Measurements from ENCODE around the gene CCR5AS.
"Not testable (repeated sequence)": the region's sequence is repeated elsewhere in the genome, so short reads cannot be mapped to it uniquely, and the experiment has no call there.

The CCR5AS gene

DNA sequence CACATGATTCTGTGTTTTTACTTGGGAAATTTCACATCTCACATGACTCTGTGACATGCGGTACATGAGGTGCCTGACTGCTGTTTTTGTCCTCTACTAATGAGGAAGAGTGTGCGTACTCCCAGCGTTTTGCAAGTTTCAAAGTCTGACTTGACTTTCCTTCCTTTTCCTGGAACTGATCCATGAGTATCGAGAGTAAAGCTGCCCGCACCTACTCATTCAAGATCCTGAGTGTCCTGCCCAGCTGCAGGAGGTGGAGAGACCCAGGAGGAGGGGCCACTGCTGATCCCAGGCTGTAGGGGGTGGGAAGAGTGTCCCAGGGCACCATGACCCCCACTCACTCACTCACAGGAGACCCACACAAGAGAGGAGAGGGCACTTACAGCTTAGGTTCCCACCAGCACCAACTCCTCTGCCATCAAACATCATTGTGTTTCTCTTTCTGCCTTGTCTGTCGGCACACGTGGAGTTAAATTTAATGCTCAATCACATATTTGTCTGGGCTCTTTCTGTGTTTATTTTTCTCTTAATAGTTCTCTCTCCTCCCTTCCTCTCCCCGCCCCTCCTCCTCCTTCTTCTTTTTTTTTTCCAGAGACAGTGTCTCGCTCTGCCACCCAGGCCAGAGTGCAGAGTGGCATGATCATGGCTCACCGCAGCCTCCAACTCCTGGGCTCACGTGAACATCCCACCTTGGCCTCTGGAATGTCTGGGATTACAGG is 1.4 kb downstream of the CCR5AS start:
- peak; percentile 33 for DNase-seq (ENCODE audit: low spot score)
- no peak for FAIRE-seq

DNA sequence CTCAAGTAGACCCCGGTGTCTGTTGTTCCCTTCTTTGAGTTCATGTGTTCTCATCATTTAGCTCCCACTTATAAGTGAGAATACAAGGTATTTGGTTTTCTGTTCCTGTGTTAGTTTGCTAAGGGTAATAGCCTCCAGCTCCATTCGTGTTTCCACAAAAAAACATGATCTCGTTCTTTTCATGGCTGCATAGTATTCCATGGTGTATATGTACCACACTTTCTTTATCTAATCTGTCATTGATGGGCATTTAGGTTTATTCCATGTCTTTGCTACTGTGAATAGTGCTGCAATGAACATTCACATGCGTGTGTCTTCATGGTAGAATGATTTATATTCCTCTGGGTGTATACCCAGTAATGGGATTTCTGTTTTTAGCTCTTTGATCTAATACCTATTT is 4.0 kb downstream of the CCR5AS start:
- not testable (repeated sequence) for FAIRE-seq; DNase-seq (ENCODE audit: low spot score)

GRCh38 chr3:46401579-46401978 is 5.3 kb downstream of the CCR5AS start:
- DNase-seq (ENCODE audit: low spot score) (no peak), FAIRE-seq (no peak)

DNA sequence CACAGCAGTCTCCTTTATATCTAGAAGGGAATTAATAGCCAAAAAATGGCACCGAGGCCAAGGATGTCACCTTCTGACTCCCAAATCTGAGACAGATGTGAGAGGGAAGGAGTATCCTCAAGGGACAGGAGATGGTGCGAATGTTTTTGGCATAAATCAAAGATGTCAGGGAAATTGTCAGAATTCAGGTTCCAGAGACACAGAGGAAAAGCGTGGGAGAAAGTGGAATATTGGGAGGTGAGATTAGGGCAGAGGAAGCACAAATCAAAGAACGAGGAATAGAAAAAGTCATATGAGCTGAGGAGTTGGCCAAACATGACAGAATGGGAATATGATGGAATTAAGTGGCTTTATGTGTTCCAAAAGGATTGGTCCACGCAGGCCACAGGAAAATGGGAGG is 6.0 kb downstream of the CCR5AS start:
- no peak for DNase-seq (ENCODE audit: low spot score)

DNA sequence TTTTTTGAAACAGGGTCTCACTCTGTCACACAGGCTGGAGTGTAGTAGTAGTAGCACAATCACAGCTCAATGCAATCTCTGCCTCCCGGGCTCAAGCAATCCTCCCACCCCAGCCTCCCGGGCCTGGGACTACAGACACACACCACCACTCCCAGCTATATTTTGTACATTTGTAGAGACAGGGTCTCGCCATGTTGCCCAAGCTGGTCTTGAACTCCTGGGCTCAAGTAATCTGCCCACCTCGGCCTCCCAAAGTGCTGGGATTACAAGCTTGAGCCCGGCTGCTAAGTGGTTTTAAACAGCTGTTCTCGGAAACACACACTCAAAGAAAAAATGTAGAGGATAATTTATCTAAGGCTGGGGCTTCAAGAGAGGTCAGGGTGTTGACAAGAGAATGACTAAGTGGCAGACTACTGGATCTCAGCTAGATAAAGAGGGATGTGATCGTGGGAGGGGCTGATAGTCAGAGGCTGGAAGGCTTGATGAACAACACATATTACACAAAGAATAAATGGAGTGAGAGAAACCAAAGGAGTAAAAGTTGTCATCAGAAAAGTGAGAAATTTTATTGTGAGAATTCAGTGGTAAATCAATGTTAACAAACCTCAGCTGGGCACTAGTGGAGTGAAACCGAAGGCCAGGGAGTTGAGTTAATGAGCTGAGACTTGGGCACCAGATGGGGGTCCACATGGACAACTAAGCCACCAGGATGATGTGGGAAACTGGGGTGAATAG is 6.7 kb downstream of the CCR5AS start:
- FAIRE-seq: no peak
- DNase-seq (ENCODE audit: low spot score): no peak

More for the DNA sequence above, 6.0 kb downstream of the CCR5AS start:
- no peak for FAIRE-seq

GRCh38 chr3:46399557-46399956 is 7.3 kb downstream of the CCR5AS start:
- DNase-seq (ENCODE audit: low spot score) (no peak), FAIRE-seq (no peak)

DNA sequence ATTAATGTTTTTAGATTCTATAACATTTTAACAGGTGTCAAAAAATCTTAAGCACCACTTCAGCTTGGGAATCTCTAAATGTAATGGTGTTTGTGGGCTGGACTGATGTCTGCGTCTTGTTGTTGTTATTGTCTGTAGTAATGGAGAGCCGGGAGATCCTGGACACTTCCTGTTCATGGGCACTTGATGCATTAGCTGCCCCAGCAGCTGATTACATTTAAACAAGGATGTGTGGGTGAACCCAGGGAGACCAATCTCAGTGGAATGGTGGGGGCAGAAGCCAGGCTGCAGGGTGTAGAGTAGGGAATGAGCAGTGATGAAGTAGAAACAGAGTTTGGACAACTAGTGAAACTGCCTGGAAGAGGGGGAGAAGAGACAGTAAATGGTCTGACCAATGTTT is 7.8 kb downstream of the CCR5AS start:
- DNase-seq (ENCODE audit: low spot score) (no peak), FAIRE-seq (no peak)

DNA sequence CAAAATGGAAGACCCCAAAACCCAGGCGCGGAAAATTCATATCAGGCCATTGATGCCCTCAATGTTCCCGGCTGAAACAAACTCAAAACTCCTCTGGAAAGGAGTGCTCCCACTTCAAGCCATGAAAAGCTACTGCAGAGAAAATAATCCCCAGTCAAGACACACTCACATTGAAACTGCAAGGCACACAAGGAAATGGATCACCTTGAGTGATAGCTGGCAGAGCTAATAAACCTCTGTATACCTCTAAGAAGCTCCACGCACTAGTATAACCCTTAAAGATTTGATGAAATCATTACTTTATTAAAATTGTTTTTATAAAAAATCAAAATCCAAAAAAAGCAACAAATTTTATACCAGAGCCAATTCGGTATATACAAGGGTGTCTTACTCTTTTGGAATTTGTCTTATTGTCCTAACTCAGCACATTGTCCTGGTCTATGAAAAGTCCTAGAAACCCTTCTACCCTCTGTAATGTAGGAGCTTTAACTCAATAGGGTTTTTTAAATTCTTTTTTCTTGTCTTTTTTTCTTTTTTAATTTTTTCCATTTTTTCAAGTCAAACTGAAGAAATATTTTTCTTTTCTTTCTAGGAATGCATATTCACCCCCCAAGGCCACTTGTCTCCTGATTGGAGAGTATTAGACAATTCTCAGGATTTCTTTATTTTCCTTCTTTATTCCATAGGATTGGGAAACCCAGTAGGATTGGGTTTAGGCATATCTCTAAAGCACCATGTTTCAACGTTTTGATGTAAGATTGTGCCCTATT is 8.5 kb downstream of the CCR5AS start:
- DNase-seq (ENCODE audit: low spot score) (no peak), FAIRE-seq (no peak)

GRCh38 chr3:46397111-46397510 is 9.8 kb downstream of the CCR5AS start:
- DNase-seq (ENCODE audit: low spot score) (no peak), FAIRE-seq (no peak)

GRCh38 chr3:46395766-46396530 is 10.9 kb downstream of the CCR5AS start:
- DNase-seq (ENCODE audit: low spot score) (no peak), FAIRE-seq (no peak)

DNA sequence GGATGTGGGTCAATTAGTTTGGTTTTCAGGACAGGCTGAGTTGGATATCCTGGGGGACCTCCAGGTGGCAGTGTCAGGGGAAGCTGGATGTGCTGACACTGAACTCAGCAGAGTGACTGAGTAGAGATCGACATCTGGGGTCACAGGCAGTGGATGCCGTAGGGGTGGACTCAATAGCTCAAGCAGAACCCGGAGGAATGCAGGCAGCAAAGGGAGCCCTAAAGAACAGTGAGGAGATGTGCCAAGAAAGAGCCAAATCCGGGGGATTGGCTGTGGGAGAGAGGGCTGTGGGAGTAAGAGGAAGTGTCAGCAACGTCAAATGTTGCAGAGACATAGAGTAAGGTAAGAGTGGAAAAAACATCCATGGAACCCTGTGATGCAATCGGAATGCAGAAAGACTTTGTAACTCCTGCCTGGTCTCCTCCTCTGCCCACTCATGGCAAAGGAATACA is 11.6 kb downstream of the CCR5AS start:
- FAIRE-seq (no peak), DNase-seq (ENCODE audit: low spot score) (no peak)

DNA sequence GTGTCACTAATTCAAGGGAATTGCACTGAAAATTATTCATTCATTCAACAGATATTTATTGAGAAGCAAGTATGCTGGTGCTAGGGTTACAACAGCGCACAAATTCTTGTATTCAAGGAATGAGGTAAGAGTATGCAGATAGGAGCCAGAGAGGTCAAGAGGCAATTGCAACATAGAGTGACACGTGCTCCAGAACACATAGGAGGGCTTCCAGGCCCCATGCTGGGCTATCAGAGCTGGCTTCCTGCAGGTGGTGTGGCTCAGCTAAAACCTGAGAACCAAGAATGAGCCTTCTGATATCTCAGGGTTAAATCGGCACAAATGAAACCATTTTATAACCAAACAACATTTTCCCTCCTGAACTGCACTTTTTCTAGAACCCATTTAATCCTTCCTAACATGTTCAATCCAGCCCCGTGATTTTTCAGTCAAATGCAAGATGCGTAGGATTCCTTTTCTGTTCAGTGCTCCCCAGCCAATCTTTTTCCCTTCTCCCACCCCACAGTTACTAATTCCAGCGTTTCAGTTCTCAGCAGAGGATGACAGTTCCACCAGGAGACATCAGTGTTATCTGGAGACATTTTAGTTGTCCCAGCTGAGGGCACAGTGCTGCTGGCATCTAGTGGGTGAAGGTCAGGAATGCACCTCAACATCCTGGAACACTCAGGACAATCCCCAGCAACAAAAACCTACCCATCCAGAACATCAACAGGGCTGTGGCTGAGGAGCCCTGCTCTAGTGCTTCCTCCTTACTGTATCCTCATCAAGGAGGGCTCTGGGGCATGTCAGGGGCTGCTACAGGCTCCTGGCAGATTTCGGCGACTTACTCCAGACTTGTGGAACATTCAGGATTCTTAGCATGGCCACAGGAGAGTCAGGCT is 13.1 kb downstream of the CCR5AS start:
- DNase-seq (ENCODE audit: low spot score) (no peak), FAIRE-seq (no peak)

DNA sequence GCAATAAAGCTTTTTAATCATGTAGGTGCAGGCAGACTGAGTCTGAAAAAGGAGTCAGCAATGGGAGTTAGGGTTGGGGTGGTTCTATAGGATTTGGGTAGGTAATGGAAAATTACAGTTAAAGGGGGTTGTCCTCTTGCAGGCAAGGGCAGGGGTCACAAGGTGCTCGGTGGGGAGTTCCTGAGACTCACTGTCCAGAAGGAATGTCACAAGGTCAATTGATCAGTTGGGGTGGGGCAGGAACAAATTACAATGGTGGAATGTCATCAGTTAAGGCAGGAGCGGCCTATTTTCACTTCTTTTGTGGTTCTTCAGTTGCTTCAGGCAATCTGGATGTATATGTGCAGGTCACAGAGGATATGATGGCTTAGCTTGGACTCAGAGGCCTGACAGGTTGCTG is 13.9 kb downstream of the CCR5AS start:
- FAIRE-seq: no peak

DNA sequence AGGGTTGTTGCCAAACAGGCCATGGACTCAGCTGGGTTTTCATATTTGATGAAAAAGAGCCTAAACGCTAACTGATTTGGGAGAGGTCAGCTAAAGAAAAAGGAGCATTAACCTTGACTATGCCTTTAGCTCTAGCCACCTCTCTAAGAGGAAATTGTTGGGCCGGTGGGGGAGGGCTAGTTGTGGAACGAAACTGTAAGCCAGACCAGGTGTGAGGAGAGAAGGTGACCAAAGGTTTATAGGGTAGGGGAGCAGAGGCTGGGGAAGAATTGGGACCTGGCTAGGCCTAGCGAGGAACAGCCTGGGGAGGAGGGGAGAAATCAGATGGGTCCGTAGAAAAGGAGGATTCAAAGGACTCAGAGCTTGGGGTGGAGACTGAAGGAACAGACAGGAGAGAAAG is 15.3 kb downstream of the CCR5AS start:
- not testable (repeated sequence) for FAIRE-seq; DNase-seq (ENCODE audit: low spot score)

More for the DNA sequence above, 13.9 kb downstream of the CCR5AS start:
- no peak for DNase-seq (ENCODE audit: low spot score)

GRCh38 chr3:46389306-46389705 is 17.6 kb downstream of the CCR5AS start:
- FAIRE-seq: no peak
- no peak for DNase-seq (ENCODE audit: low spot score)

DNA sequence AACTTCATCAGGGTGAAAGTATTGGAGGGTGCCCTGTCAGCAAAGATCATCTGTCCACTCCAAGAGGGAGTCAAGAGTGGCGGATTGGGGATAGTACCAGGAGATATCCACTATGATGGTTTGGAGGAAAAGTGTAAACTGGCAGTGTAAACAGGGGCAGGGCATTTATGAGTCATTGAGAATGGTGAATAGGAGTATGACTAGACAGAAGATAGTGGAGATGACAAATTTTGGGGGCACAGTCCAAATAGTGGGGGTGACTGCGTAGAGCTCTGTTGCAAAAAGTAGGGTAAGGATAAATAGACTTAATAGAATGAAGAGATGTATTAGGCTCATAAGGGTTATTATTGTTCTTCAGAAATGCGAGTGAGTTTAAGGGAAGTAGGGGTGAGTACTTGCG is 18.0 kb downstream of the CCR5AS start:
- DNase-seq (ENCODE audit: low spot score); FAIRE-seq: not testable (repeated sequence)

DNA sequence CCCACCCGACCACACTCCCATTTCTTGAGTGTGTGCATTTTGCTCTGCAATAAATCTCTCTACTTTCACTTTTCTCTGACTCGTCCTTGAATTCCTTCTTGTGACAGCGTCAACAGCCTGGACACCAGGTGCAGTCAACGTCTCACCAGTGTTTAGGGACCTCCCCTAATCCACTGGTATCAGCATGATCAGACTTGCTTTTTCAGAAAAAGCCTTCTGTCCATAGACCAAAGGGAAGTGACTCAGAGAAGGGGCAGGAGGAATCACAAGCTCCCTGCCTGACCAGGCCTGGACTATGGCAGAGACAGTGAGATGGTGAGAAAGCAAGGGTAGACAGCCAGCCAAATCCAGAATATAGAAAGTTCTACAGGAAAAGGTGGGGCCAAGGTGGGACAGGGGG is 20.7 kb downstream of the CCR5AS start:
- peak; percentile 82 for DNase-seq (ENCODE audit: low spot score)
- peak; percentile 75 for FAIRE-seq

DNA sequence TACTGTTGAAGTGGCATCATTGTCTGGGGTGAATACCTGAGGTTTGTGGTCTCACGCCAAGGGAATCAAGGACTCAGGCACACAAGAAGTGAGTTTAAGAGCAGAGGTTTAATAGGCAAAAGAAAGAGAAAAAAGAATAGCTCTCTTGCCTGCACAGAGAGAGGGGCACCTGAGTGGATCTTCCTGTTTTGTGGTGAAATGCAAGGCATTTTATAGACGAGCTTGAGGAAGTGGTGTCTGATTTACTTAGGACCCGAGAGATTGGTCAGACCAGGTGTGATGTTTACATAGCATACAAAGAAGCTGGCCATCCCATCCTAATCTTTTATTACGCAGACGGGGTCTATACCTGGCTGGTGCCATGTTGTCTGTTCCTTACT is 22.9 kb downstream of the CCR5AS start:
- FAIRE-seq (no peak), DNase-seq (ENCODE audit: low spot score) (no peak)

DNA sequence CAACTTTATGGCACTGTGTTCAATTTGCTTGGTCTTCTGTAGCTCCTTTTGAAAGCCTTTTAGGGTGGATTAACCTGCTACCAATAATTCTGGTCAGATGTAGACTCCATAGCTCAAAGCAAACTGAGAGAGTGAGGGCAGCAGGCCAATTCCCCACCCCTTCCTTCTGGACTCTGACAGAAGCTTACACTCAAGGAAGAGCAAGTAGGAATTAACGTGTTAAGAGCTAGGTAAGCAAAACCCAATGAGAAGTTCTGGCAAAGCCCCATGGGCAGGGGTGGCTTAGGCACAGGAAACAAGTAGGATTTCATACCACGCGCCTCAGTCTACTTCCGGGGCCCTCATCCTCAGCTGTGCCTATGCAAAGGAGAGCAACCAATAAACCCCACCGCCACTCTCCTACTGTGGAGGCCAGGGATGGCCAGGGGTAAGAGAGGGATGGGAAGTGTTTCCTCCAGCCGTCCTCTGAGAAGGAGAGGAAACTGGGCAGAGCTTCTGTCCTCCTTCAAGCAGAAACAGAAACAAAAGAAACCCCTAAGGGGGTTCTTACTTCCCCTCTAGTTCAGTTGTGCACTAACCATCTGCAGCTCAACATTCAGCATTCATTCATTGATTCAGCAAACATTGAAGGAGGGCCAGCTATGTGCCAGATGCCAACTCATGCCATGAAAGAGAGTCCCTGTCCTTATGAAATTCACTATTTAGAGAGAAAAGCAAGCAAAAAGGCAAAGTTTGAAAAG is 23.5 kb downstream of the CCR5AS start:
- peak; percentile 85 for FAIRE-seq

GRCh38 chr3:46381625-46382024 is 25.2 kb downstream of the CCR5AS start:
- no peak for FAIRE-seq
- no peak for DNase-seq (ENCODE audit: low spot score)

More for the DNA sequence above, 23.5 kb downstream of the CCR5AS start:
- DNase-seq (ENCODE audit: low spot score): no peak
